Omental fat pad (tissue), 4 donors: ENCODE measurements around the gene MAPK13. TPM values are rescaled to one million over a fixed set of nuclear protein-coding genes. Genes with fewer than 3 reads are reported as not detected.
"Not testable (repeated sequence)": the region's sequence is repeated elsewhere in the genome, so short reads cannot be mapped to it uniquely, and the experiment has no call there.

ENCODE experiments used
- ATAC-seq: fragments of 150-250 bp; one replicate; pipeline ENCODE4 v1.9.1; 2016; ENCODE audit warnings: mild to moderate bottlenecking, moderate library complexity; ENCODE audit not compliant: low FRiP score
- DNase-seq: peaks from one replicate; pipeline ENCODE4 v3.0.0-alpha.2; 2019; ENCODE audit warnings: low spot score
- total RNA-seq, 4 donors: library from RNA; depleted of rRNA; stranded (reverse); fragments of >200 nt; gene quantifications; one replicate each; pipeline ENCODE4 v1.1.0, GENCODE V29; 2016
- TF ChIP-seq, protein P1 (sequence below), 3 donors: fragments of 450-650 bp; IDR thresholded peaks; one replicate each; pipeline ENCODE4 v1.5.1; 2016 to 2017; ENCODE audit warnings: antibody characterized with exemption in 3 of 3, mild to moderate bottlenecking in 3 of 3, moderate library complexity in 2 of 3

Gene MAPK13
- total RNA-seq, 4 donors from 2014 or later, result 10.9 to 27.5 (median 17.7) TPM

DNA sequence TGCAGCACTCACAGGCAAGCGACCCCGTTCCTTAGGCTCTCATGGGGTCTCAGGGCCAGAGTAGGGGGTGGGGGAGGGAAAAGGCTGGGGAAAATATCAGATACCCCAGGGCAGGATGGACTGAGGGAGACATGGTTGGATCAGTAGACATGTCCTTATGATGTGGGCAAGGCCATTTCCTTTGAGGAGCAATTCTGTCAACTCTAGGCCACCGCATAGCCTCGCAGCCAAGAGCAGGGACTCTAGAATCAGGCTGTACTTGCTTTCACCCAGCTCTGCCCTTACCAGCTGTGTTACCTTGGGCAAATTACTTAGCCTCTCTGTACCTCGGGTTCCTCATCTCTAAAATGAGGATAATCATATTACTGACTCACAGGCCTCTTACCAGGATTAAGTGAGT is 2.2 kb upstream of the MAPK13 start:
- ATAC-seq (no peak), DNase-seq (no peak)
- TF ChIP-seq, protein P1, sequence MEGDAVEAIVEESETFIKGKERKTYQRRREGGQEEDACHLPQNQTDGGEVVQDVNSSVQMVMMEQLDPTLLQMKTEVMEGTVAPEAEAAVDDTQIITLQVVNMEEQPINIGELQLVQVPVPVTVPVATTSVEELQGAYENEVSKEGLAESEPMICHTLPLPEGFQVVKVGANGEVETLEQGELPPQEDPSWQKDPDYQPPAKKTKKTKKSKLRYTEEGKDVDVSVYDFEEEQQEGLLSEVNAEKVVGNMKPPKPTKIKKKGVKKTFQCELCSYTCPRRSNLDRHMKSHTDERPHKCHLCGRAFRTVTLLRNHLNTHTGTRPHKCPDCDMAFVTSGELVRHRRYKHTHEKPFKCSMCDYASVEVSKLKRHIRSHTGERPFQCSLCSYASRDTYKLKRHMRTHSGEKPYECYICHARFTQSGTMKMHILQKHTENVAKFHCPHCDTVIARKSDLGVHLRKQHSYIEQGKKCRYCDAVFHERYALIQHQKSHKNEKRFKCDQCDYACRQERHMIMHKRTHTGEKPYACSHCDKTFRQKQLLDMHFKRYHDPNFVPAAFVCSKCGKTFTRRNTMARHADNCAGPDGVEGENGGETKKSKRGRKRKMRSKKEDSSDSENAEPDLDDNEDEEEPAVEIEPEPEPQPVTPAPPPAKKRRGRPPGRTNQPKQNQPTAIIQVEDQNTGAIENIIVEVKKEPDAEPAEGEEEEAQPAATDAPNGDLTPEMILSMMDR (IDR thresholded peaks at IDR 0.05), result no peak

DNA sequence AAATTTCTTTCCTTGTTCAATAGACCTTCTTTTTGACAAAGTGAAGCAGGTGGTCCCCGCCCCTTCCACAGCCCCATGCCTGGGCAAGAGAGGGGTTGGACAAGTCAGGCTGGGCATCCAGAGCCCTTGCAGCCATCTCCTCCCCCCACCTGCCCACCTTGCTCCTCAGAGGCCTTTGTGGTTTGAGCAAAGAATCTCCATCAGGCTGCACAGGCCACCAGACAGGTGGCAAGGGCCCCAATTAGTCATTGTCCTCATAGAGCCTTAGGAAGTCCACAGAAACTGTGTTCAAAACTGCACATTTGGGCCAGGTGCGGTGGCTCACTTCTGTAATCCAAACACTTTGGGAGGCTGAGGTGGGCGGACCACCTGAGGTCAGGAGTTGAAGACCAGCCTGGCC is 1.5 kb upstream of the MAPK13 start:
- ATAC-seq, result no peak
- TF ChIP-seq, protein P1 (IDR thresholded peaks at IDR 0.05), result no peak
- DNase-seq, result no peak

DNA sequence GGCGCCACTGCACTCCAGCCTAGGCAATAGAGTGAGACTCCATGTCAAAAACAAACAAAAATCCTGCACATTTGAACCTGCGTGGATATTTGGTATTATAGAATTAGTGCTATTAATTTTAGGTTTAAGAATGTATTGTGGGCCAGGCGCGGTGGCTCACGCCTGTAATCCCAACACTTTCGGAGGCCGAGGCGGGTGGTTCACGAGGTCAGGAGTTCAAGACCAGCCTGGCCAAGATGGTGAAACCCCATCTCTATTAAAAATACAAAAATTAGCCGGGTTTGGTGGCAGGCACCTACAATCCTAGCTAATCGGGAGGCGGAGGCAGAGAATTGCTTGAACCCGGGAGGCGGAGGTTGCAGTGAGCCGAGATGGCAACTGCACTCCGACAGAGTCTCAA is 979 bp upstream of the MAPK13 start:
- DNase-seq, ATAC-seq: not testable (repeated sequence)

DNA sequence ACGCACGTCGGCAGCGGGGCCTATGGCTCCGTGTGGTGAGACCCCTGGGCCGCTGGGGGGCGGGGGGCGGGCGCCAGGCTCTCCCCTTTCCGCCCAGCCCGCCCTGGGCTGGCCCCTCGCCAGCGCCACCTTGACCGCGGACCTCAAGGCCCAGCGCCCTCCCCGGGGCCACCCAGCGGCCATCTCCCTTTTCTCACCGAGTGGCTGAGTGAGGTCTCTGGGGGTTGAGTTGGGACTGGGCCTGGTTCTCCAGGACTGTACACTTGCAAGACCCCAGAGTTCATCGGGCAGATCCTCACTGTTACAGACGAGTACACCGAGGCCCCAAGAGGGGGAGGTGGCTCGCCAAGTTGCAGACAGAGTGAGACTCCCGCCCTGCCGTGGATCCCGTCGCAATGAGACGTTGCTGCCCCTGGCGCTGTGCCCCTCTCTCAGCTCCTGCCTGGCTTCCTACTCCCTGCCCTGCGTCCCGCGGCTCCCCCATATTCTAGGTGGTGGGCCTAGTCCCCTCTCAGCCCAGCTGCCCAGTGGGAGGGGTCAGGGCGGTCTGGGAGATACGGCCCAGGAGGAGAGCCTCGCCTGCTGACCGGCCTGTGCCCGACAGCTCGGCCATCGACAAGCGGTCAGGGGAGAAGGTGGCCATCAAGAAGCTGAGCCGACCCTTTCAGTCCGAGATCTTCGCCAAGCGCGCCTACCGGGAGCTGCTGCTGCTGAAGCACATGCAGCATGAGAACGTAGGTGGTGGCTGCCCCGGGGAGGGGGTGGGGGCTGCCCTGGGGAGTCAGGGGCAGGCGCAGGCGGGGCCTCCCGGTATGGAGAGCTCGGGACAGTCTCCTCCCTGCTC is 576 bp downstream of the MAPK13 start:
- no peak for ATAC-seq
- TF ChIP-seq, protein P1 (IDR thresholded peaks at IDR 0.05), result no peak
- no peak for DNase-seq

DNA sequence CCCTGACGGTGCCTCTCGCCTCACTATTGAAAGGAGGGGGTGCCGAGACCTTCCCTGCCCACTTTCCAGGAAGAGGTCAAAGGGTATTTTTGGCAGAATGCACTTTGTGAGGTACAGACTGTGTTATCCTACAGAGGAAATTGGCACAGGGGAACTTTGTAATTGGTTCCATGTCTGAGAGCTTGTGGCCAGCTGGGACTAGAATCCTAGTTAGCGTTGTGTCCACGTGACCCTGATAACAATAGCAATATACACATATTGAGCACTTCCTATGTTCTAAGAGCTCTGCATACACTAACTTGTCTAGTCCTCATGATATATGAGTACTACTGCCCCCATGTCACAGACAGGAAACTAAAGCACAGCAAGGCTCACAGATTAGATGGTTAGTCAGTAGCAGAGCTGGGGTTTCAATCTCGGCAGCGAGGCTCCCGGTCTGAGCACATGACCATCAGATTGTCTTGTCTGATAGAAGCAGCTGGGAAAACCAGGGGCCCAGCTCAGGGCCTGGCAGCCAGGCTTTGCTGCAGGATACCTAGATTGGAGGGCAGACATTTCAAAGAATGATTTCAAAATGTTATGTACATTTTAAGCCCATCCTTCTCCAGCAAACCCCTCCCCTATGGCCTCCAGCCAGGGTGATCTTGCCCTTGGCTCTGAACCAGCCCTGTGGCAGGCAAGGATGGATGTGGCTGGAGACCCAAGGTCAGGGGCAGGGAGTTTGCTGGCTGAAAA is 1.4 kb downstream of the MAPK13 start:
- DNase-seq (no peak), ATAC-seq (peak; percentile 54)
- TF ChIP-seq, protein P1 (IDR thresholded peaks at IDR 0.05), result no peak

DNA sequence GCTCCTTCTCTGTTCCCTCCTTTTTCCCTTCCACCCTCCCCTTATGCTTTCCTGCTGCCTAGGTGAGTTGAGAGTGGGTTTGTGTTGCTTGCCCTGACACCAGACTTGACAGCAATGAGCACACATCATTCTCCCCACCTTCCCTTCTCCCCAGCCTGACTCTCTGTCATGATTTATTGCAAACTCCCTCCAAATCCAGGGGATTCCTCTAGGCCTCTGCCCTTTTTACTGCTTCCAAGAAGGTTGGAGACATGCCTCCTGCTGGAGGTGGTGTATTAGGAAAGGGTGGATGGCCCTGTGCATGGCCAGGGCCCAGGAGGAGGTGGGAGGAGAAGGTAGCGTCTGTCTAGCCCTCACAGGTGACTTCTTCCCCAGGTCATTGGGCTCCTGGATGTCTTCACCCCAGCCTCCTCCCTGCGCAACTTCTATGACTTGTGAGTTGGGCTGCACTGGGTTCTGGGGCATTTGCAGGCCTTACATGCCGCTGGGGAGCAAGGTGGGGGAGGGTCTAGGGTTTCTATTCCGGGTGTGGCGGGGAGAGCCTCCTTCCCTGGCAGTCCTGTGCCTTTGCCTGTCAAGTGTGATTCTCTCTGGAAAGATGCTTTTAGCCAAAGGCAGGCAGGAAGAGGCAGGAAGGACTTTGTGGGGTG is 2.1 kb downstream of the MAPK13 start:
- no peak for DNase-seq
- ATAC-seq, result peak; percentile 58
- TF ChIP-seq, protein P1 (IDR thresholded peaks at IDR 0.05), result no peak

DNA sequence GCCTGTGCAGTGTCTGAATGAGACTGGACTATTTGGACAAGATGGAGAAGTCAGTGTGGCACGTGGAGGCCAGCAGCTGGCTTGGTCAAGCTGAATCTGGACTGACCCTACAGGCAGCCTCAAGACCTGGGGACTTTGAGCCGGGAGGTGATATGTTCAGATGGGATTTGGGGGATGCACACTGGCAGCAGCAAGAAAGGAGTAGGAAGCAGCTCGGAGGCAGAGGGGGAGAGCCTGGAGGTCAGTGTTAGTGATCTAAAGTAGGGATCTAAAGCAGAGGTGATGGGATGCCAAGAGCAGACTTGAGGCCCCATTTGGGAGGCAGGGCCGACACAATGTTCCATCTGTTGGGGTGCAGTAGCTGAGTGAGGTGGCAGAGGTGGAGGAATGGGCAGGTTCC is 2.8 kb downstream of the MAPK13 start:
- DNase-seq (no peak), ATAC-seq (no peak)

More for the DNA sequence above, 2.8 kb downstream of the MAPK13 start:
- TF ChIP-seq, protein P1 (IDR thresholded peaks at IDR 0.05), result no peak
